GM13976 (cell line): ENCODE measurements around the gene PPP1R9A.

Experiments used
- DNase-seq: peaks from one replicate; pipeline ENCODE4 v3.0.0; 2012; ENCODE audit warnings: low spot score
- CTCF ChIP-seq: IDR thresholded peaks from 2 replicates; pipeline ENCODE4 v1.5.1; 2012; ENCODE audit warnings: borderline replicate concordance, mild to moderate bottlenecking; ENCODE audit not compliant: insufficient read depth; ENCODE audit errors: extremely low read depth, missing control alignments, control extremely low read depth
- in situ Hi-C: fragments of 300-500 bp; cut with MboI; formaldehyde crosslinking; loops from one replicate; pipeline ENCODE4 v1.12.0; 2022; ENCODE audit warnings: low sequenced_read_pairs, mixed read lengths, inconsistent platforms; ENCODE audit not compliant: unreplicated experiment

Gene PPP1R9A

GRCh38 chr7:94893661-94894060 lies 13.7 kb upstream of the PPP1R9A start:
- in situ Hi-C loops: no loop called here
- no peak for DNase-seq
- no peak for TF ChIP-seq CTCF

- TF ChIP-seq CTCF: no peak
- DNase-seq: no peak
- in situ Hi-C loops: no loop called here
These were observed 9.9 kb upstream of the PPP1R9A start for GRCh38 chr7:94897541-94897940.

- DNase-seq: no peak
- no peak for TF ChIP-seq CTCF
- in situ Hi-C loops: no loop called here
These were observed 9.1 kb upstream of the PPP1R9A start for GRCh38 chr7:94898340-94898739.

- in situ Hi-C loops: no loop called here
- no peak for DNase-seq
- no peak for TF ChIP-seq CTCF
These were observed 5.4 kb upstream of the PPP1R9A start for GRCh38 chr7:94901981-94902380.

GRCh38 chr7:94903971-94904370 lies 3.4 kb upstream of the PPP1R9A start:
- no peak for TF ChIP-seq CTCF

GRCh38 chr7:94904982-94905381 lies 2.4 kb upstream of the PPP1R9A start:
- DNase-seq: no peak
- in situ Hi-C loops: no loop called here
- TF ChIP-seq CTCF: no peak

More at GRCh38 chr7:94903971-94904370, 3.4 kb upstream of the PPP1R9A start:
- in situ Hi-C loops: no loop called here
- no peak for DNase-seq

- no peak for DNase-seq
- no peak for TF ChIP-seq CTCF
- in situ Hi-C loops: no loop called here
These were observed 1.1 kb upstream of the PPP1R9A start for GRCh38 chr7:94906065-94906851.
